IMR-90 (cell line): ENCODE data around the gene CYB5RL. TPM values are rescaled to one million over a fixed set of nuclear protein-coding genes. Genes with fewer than 3 reads are reported as not detected.

Source experiments
- ATAC-seq: fragments of 200-7000 bp; cut with Tn5 transposase; 2 replicates; pipeline ENCODE4 v1.9.1; 2020; ENCODE audit warnings: low read depth, mild to moderate bottlenecking, moderate library complexity
- BruUV-seq: library from RNA; stranded (reverse); fragments of 400-500 nt; replicated peaks from 2 replicates; lab custom pipeline; 2021; lab: Mats Ljungman, UMichigan
- CTCF ChIA-PET: fragments of 300-600 bp; formaldehyde crosslinking; extraction: SDS; loops from one replicate; lab custom pipeline; 2021; ENCODE audit warnings: antibody characterized with exemption; lab: Yijun Ruan, JAX
- POLR2A ChIA-PET: fragments of 300-600 bp; sonication (Branson Sonifier 250); formaldehyde crosslinking; loops from one replicate; lab custom pipeline; 2022; ENCODE audit warnings: antibody characterized with exemption; ENCODE audit not compliant: unreplicated experiment; lab: Charles Lee
- DNase-seq: peaks from one replicate; pipeline ENCODE4 v3.0.0; 2013
- H2AFZ ChIP-seq: replicated peaks from 2 replicates; pipeline ENCODE3; 2013; ENCODE audit warnings: low read length, mild to moderate bottlenecking; ENCODE audit not compliant: poor library complexity
- H2AK5ac ChIP-seq: 2 replicates; pipeline ENCODE4 v1.6.1; 2013; ENCODE audit warnings: low read depth, low read length, inconsistent platforms
- H2AK9ac ChIP-seq: replicated peaks from 2 replicates; pipeline ENCODE3; 2013; ENCODE audit warnings: mild to moderate bottlenecking, low read depth, low read length, moderate library complexity; ENCODE audit not compliant: poor library complexity
- H2BK120ac ChIP-seq: 2 replicates; pipeline ENCODE4 v1.6.1; 2013; ENCODE audit warnings: low read depth, low read length, inconsistent platforms
- H2BK15ac ChIP-seq: 3 replicates; pipeline ENCODE4 v1.6.1; 2013; ENCODE audit warnings: low read depth, low read length, inconsistent platforms
- H2BK20ac ChIP-seq: 2 replicates; pipeline ENCODE4 v1.6.1; 2013; ENCODE audit warnings: low read depth, mild to moderate bottlenecking, inconsistent platforms, low read length, moderate library complexity
- H2BK5ac ChIP-seq: 2 replicates; pipeline ENCODE4 v1.6.1; 2013; ENCODE audit warnings: mild to moderate bottlenecking, low read depth, low read length, inconsistent platforms; ENCODE audit not compliant: poor library complexity, severe bottlenecking
- H3K14ac ChIP-seq: replicated peaks from 2 replicates; pipeline ENCODE4 v1.6.1; 2013; ENCODE audit warnings: low read depth, low read length, inconsistent platforms
- H3K18ac ChIP-seq: 2 replicates; pipeline ENCODE4 v1.6.1; 2013; ENCODE audit warnings: low read depth, low read length, control low read depth
- H3K23ac ChIP-seq: 2 replicates; pipeline ENCODE4 v1.6.1; 2013; ENCODE audit warnings: low read depth, low read length, inconsistent platforms
- H3K27ac ChIP-seq: 2 replicates; pipeline ENCODE4 v1.5.1; 2013; ENCODE audit warnings: mild to moderate bottlenecking, control low read depth, low read length; ENCODE audit not compliant: insufficient read depth
- H3K27me3 ChIP-seq: 2 replicates; pipeline ENCODE4 v1.6.1; 2013; ENCODE audit warnings: low read length; ENCODE audit not compliant: control insufficient read depth, insufficient read depth
- H3K36me3 ChIP-seq: 2 replicates; pipeline ENCODE4 v1.6.1; 2013; ENCODE audit warnings: low read length, mixed read lengths; ENCODE audit not compliant: control insufficient read depth, insufficient read depth
- H3K4ac ChIP-seq: 2 replicates; pipeline ENCODE4 v1.6.1; 2013; ENCODE audit warnings: low read depth, low read length, inconsistent platforms
- H3K4me1 ChIP-seq: 2 replicates; pipeline ENCODE4 v1.6.1; 2013; ENCODE audit warnings: low read length, mixed read lengths; ENCODE audit not compliant: control insufficient read depth, insufficient read depth
- H3K4me2 ChIP-seq: 2 replicates; pipeline ENCODE4 v1.6.1; 2013; ENCODE audit warnings: low read depth, mild to moderate bottlenecking, control low read depth, low read length, moderate library complexity
- H3K4me3 ChIP-seq: 2 replicates; pipeline ENCODE4 v1.5.1; 2013; ENCODE audit warnings: low read depth, mild to moderate bottlenecking, control low read depth, low read length, moderate library complexity; ENCODE audit not compliant: insufficient read depth
- H3K56ac ChIP-seq: 2 replicates; pipeline ENCODE4 v1.6.1; 2013; ENCODE audit warnings: low read length, inconsistent platforms; ENCODE audit not compliant: insufficient read depth; ENCODE audit errors: extremely low read depth
- H3K79me1 ChIP-seq, 2 experiments: 2 replicates each; pipeline ENCODE4 v1.6.1; 2013; ENCODE audit warnings: low read length in 2 of 2, inconsistent platforms in 1 of 2, low read depth in 1 of 2
- H3K9ac ChIP-seq: 2 replicates; pipeline ENCODE4 v1.6.1; 2013; ENCODE audit warnings: low read depth, low read length, control low read depth
- H3K9me1 ChIP-seq: 2 replicates; pipeline ENCODE4 v1.6.1; 2013; ENCODE audit warnings: low read length, inconsistent platforms; ENCODE audit not compliant: insufficient read depth
- H3K9me3 ChIP-seq: 2 replicates; pipeline ENCODE4 v1.6.1; 2013; ENCODE audit warnings: low read length; ENCODE audit not compliant: control insufficient read depth, insufficient read depth
- H4K20me1 ChIP-seq: 2 replicates; pipeline ENCODE4 v1.6.1; 2013; ENCODE audit warnings: low read length, inconsistent platforms; ENCODE audit not compliant: insufficient read depth
- H4K5ac ChIP-seq: 2 replicates; pipeline ENCODE4 v1.6.1; 2013; ENCODE audit warnings: mild to moderate bottlenecking, low read depth, low read length, control low read depth
- H4K8ac ChIP-seq, 2 experiments: 2 replicates each; pipeline ENCODE4 v1.6.1; 2013; ENCODE audit warnings: low read depth in 2 of 2, low read length in 2 of 2, control low read depth in 1 of 2, inconsistent platforms in 1 of 2
- H4K91ac ChIP-seq: 2 replicates; pipeline ENCODE4 v1.6.1; 2013; ENCODE audit warnings: low read depth, low read length, inconsistent platforms; ENCODE audit not compliant: insufficient read depth
- CEBPB ChIP-seq: IDR thresholded peaks from 2 replicates; pipeline ENCODE4 v1.6.1; 2012; ENCODE audit warnings: low read depth, low read length, improper control_type of control experiment
- CHD1 ChIP-seq: IDR thresholded peaks from 2 replicates; pipeline ENCODE4 v1.6.1; 2012; ENCODE audit warnings: low read depth, low read length, improper control_type of control experiment
- MAFK ChIP-seq: IDR thresholded peaks from 2 replicates; pipeline ENCODE4 v1.6.1; 2012; ENCODE audit warnings: low read depth, low read length, improper control_type of control experiment
- MAZ ChIP-seq: IDR thresholded peaks from 2 replicates; pipeline ENCODE4 v1.6.1; 2012; ENCODE audit warnings: low read depth, mild to moderate bottlenecking, low read length, improper control_type of control experiment, moderate library complexity, borderline replicate concordance
- MXI1 ChIP-seq: IDR thresholded peaks from 2 replicates; pipeline ENCODE4 v1.6.1; 2012; ENCODE audit warnings: low read depth, mild to moderate bottlenecking, low read length, moderate library complexity, borderline replicate concordance
- NFE2L2 ChIP-seq: fragments of 150-350 bp; IDR thresholded peaks from 2 replicates; pipeline ENCODE4 v1.6.1; 2016; ENCODE audit warnings: low read depth, mild to moderate bottlenecking, low read length
- RCOR1 ChIP-seq: IDR thresholded peaks from 2 replicates; pipeline ENCODE4 v1.6.1; 2012; ENCODE audit warnings: mild to moderate bottlenecking, low read length, improper control_type of control experiment; ENCODE audit not compliant: insufficient replicate concordance
- RFX5 ChIP-seq: IDR thresholded peaks from 2 replicates; pipeline ENCODE4 v1.8.0; 2012; ENCODE audit warnings: low read depth, mild to moderate bottlenecking, low read length, moderate library complexity
- SMC3 ChIP-seq: fragments of 150-350 bp; IDR thresholded peaks from 2 replicates; pipeline ENCODE4 v1.6.1; 2016; ENCODE audit warnings: low read depth, mild to moderate bottlenecking, antibody characterized with exemption, low read length, moderate library complexity
- USF2 ChIP-seq: fragments of 150-350 bp; IDR thresholded peaks from 2 replicates; pipeline ENCODE4 v1.6.1; 2017; ENCODE audit warnings: mild to moderate bottlenecking, antibody characterized with exemption, low read length, low read depth
- WGBS, 2 experiments: methylation state at CpG; one replicate each; pipeline versions ENCODE4 v1.1.5 to v1.1.7; 2013; ENCODE audit warnings: missing lambda C conversion rate in 2 of 2; ENCODE audit not compliant: insufficient read length in 1 of 2; ENCODE audit errors: extremely low coverage in 2 of 2; 5-methylcytosine and 5-hydroxymethylcytosine counted together
- dilution Hi-C: fragments of 300-500 bp; cut with HindIII; formaldehyde crosslinking; loops from one replicate; pipeline ENCODE4 v1.14.3; 2018; ENCODE audit warnings: low sequenced_read_pairs; ENCODE audit not compliant: unreplicated experiment
- in situ Hi-C: fragments of 300-500 bp; cut with MboI; formaldehyde crosslinking; loops from 3 replicates; pipeline ENCODE4 v1.14.3; 2019; ENCODE audit warnings: low sequenced_read_pairs, inconsistent platforms, mixed read lengths
- intact Hi-C: fragments of 100-400 bp; cut with micrococcal nuclease; formaldehyde crosslinking; loops from 2 replicates; pipeline ENCODE4 v1.10.0; 2022
- polyA plus RNA-seq, 3 experiments: library from polyadenylated mRNA; depleted of rRNA; stranded (reverse); fragments of >200 nt; gene quantifications; 2 replicates each; pipeline ENCODE4 v1.2.3, GENCODE V29; 2012; ENCODE audit warnings: low replicate concordance in 1 of 3
- total RNA-seq: library from RNA; depleted of rRNA; stranded (reverse); fragments of >200 nt; gene quantifications from 2 replicates; pipeline ENCODE4 v1.2.3, GENCODE V29; 2012

CYB5RL gene
- total and polyA plus RNA-seq, 2 of the 4 experiments (the other 2 are of a cell fraction) = 3.8 to 4.3 TPM

GRCh38 chr1:54221113-54221834, 21.4 kb upstream of the CYB5RL start:
- no peak overlapping the region for H4K5ac ChIP-seq
- H3K4ac ChIP-seq = no peak overlapping the region
- in situ Hi-C loops = loop anchor here (25.0 kb wide), 1 partner anchor 359 kb away; no protein-coding TSS in a partner anchor
- H3K27me3 ChIP-seq = no peaks in the 10 kb centered on the region
- H3K9me1 ChIP-seq = peaks cover 25% of the 10 kb centered on the region
- H4K8ac ChIP-seq = no peak overlapping the region
- H2BK120ac ChIP-seq = no peak overlapping the region
- H3K9ac ChIP-seq = no peak overlapping the region
- POLR2A ChIA-PET = no interaction called here
- BruUV-seq = no TSS peak
- no peak overlapping the region for H2BK20ac ChIP-seq
- 84% methylated on average over 4 of the region's 12 CpGs; no CpG with 5 or more reads in 1 of the 2 experiments for WGBS, 2 experiments
- peak overlapping the region; percentile 11 for H2AFZ ChIP-seq
- dilution Hi-C loops = no loop called here
- ATAC-seq (no peak), DNase-seq (no peak)
- no peak overlapping the region for H2BK5ac ChIP-seq
- no peaks in the 10 kb centered on the region for H3K9me3 ChIP-seq
- H3K56ac ChIP-seq = no peak overlapping the region
- H4K91ac ChIP-seq = no peak overlapping the region
- TF ChIP-seq MAFK = no peak
- TF ChIP-seq NFE2L2 = no peak
- TF ChIP-seq CHD1 = no peak
- no peak for TF ChIP-seq RCOR1
- no peak for TF ChIP-seq MAZ
- no peak for TF ChIP-seq CEBPB
- no peak for TF ChIP-seq SMC3
- TF ChIP-seq RFX5 = no peak
- no peak for TF ChIP-seq MXI1
- TF ChIP-seq USF2 = no peak
- H3K4me2 ChIP-seq = no peak overlapping the region
- H2AK5ac ChIP-seq = no peak overlapping the region
- no peak overlapping the region for H3K18ac ChIP-seq
- no peak overlapping the region for H2BK15ac ChIP-seq
- intact Hi-C loops = loop anchor here (10.0 kb wide), 1 partner anchor 184 kb away; the partner anchor contains the start of gene SSBP3
- H4K20me1 ChIP-seq = peaks cover 19% of the 10 kb centered on the region
- H2AK9ac ChIP-seq = no peak overlapping the region
- CTCF ChIA-PET = no interaction called here
- H3K14ac ChIP-seq = no peak overlapping the region
- no peak overlapping the region for H3K23ac ChIP-seq
- H3K27ac ChIP-seq = no peak overlapping the region
- peaks cover 34% of the 10 kb centered on the region for H3K36me3 ChIP-seq
- H3K79me1 ChIP-seq = peaks cover 0 to 9% of the 10 kb centered on the region in 2 experiments; a peak in 1 of 4 replicates
- H3K4me3 ChIP-seq = no peak overlapping the region
- H3K4me1 ChIP-seq = peaks cover 14% of the 10 kb centered on the region
